GM19328 (cell line): ENCODE measurements around the gene QRICH1.
A peak's percentile ranks its signal among the peaks of the same experiment; 100 is the strongest.

Experiments
- ATAC-seq: cut with Tn5 transposase; IDR thresholded peaks from one replicate; pipeline ENCODE4 v1.9.1; 2021; ENCODE audit warnings: mild to moderate bottlenecking, moderate library complexity; ENCODE audit not compliant: unreplicated experiment

QRICH1 gene, protein sequence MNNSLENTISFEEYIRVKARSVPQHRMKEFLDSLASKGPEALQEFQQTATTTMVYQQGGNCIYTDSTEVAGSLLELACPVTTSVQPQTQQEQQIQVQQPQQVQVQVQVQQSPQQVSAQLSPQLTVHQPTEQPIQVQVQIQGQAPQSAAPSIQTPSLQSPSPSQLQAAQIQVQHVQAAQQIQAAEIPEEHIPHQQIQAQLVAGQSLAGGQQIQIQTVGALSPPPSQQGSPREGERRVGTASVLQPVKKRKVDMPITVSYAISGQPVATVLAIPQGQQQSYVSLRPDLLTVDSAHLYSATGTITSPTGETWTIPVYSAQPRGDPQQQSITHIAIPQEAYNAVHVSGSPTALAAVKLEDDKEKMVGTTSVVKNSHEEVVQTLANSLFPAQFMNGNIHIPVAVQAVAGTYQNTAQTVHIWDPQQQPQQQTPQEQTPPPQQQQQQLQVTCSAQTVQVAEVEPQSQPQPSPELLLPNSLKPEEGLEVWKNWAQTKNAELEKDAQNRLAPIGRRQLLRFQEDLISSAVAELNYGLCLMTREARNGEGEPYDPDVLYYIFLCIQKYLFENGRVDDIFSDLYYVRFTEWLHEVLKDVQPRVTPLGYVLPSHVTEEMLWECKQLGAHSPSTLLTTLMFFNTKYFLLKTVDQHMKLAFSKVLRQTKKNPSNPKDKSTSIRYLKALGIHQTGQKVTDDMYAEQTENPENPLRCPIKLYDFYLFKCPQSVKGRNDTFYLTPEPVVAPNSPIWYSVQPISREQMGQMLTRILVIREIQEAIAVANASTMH

DNA sequence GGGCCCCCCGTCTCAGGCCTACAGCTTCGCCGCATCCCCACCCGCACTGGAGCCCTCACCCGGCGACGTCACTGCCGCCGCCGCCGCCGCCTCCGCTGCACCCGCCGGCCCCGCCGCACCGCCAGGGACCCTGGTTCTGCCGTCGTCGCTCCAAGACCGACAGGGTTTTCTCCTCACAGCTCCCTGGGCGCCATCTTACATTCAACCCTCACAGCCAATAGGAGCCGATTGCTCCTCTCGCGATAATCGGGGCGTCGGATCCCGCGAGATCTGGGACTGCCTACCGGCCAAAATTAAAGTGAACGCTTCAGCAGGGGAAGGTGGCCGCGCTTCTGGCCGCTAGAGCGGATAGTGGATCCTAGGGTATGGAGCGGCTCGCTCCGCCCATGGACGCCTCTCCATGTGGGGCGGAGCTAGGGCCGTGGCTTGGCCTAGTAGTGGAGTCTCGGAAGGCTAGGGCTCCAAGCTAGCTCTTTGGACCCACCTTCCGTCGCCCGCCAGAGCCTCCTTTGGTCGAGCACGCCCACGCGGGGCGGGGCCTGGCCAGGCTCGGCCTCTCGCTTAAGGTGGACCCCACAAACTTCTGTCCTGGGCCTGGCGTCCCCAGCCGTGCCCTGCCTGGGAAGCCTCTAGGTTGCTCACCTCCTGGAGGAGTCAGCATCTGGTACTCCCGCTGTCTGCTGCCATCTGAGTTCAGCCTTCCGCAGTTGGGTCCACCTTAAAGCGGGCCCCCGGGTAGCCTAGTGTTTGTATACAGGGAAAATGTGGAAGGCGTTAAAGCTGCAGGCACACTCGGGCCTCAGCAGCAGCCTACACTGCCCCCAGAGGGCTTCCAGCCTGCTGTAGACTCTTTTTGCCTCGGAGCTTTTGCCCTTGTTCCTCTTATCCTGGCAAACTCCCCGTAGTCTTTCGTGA, at the start of gene QRICH1:
Gene QRICH1, minus strand, starts transcription at position 219 of the 915 bp plus-strand sequence. CDS start 17,054 bp downstream, outside the sequence.
- ATAC-seq: peak; percentile 73

DNA sequence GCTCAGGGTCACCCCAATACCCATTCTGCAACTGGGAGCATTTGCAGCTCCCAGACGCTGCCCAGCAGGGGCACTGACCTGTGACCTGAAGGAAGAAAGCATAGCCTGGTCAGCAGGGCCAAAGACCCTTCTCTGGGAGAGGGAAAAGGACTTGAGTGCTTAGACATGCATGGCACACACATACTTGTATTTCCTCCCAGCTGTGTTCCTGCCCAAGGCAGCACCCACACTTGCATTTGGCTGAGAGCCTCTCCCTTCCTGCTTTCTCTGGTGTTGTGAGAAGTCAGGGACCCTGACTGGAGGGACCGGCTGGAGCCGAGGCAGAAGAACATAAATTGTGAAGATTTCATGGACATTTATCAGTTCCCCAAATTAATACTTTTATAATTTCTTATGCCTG, 46.2 kb upstream of the QRICH1 start:
- ATAC-seq: no peak

DNA sequence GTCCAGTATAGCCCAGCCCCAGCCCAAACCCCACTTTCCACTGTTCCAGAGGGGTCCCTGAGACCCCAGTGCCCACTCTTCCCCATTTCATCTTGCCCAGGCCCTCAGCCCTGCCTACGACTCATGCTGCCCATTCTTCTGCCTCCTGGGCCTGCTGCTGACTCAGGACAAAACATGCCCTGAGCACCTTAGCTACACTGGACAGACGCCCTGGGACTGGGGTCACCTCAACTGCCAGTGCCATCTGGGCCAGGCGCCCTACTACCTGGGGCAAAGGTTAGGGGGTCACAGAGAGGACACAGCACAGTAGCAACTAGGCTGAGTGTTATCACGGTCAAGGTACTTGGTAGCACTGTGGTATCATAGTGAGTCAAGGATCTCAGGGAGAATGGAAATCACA, 41.6 kb upstream of the QRICH1 start:
- ATAC-seq: no peak

DNA sequence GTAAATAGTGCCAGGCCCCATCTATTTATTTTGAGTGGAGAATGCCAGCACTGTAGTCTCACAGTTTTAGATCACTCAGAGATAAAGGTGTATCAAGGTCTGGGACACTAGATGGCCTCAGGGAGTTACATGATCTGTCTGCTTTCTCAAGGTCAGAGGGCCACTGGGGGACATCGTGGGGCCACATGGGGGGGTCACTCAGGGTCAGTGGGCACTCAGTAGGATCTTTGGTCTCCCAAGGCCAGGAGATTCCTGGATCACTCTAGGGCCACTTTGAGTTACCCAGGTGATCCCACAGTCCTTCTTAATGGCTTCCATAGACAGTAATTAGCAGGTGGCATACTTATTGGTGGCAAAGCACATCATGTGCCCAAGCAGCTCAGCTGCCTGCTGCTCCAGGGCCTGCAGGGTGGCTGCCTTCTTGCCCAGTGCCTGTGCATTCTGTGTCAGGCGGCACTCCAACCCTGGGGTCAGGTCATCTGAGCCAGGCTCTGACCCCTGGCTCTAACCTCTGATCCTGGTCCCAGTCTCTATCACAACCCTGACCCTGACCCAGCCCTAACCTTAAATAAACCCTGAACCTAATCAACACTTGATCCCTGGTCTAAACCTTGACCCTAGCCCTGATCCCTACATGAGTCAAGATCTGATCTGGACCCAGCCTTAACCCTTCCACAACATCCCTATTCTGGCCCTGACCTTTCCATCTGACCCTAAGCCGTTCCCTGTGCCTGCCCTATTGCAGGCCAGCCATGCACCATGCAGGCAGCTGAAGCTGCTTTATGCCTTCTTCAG, 40.8 kb upstream of the QRICH1 start:
- no peak for ATAC-seq

DNA sequence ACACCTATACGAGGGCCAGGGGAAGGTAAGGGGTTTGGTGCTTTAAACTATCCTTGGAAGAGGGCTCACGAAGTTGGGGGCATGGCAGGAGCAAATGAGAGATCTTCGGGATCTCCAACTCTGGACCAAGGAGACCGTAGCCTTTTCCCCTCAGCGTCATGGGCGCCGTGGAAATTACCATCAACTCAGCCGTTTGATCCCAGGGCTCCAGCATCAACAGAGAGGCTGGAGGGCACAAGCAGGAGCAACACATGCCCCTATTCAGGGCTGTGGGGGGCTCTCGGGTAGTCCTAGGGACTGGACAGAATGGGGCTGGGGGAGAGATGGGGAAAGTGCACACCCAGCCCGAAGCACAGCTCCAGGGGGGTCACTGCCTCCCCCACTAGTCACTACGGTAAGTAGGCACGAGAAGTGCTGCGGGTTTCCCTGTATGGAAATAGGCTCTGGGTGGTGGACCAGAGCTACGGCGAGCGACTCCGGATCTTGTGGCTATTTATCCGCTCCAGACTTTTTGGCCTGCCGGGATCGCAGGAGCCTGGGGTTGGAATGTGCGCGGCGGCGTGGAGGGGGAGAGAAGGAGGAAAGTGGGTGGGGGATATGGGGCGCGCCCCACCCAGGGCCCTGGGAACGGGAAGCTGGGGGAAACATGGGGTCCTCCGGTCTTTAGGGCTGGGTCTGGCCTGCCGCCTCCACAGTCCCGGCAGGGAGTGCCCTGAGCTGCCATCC, 39.5 kb upstream of the QRICH1 start:
- no peak for ATAC-seq

DNA sequence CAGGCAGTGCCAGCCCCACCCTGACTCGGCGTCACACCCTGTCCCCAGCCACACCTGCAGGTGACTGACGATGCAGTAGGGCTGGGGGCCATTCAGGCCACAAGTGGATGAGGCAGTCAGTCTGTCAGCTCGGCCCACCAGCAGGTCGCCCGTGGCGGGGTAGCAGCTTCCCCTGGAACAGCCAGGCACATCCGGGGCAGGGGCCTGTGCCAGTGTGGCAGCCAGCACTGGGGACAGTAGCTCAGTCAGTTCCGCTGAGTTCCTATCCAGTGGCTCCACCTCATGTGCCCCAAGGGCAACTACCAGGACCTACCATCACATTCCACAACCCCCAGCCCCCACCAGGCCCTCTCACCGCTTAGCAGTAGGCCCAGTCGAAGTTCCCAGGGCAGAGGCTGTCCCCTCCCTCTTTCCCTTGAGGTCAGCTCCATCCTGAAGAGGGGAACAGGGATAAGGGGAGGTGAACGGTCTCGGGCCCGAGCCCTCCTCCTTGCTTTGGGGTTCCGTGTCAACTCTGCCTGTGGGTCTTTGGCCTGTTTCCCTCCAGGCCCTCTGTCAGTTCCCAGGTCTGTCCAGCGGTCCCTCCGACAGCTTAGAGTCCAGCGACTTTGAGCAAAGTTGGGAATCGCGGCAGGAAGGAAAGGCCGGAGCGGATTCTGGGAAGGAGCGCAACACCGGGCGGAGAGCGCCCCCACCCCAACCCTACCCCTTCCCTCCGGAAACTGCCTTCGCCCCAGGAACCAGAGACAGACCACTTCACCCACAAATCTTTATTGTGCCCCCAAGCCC, 38.8 kb upstream of the QRICH1 start, which contains the start of gene LAMB2:
Gene LAMB2, minus strand, starts transcription at position 614 of the 789 bp plus-strand sequence. Its CDS starts 183 bp downstream, at position 431.
- no peak for ATAC-seq

DNA sequence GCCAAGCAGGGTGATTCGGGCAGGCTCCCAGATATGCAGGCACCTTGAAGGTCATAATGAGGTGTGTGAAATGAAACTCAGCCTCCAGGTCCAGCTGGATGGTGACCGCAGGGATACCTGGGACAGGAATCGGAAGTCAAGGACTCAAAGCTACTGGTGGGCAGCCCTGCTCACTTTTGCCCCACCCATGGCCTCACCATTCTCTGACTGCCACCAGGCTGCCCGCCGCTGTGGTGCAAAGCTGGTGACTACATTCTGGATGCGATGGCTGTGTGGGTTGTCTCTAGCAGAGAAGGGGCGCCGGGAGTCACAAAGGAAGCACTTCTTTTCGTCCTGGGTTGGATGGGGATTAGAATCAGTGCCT, 38.2 kb upstream of the QRICH1 start:
- no peak for ATAC-seq

DNA sequence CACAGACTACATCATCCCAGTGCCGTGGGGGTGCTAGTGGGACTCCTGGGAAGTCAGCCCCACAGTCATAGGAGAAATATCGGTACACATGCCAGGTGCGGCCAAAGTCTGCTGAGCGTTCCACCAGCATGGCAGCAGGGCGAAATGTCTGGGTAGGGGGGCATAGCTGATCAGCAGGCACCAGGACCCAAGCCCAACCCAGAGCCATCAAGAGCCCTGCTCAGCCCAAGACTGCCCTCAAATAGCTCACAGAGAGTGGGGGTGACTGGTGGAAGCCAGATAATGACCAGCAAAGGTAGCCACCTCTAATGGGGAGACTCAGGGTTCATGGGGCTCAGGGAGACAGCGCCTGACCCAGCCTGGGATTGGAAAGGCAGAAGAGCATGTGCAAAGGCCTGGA, 37.7 kb upstream of the QRICH1 start:
- ATAC-seq: no peak

DNA sequence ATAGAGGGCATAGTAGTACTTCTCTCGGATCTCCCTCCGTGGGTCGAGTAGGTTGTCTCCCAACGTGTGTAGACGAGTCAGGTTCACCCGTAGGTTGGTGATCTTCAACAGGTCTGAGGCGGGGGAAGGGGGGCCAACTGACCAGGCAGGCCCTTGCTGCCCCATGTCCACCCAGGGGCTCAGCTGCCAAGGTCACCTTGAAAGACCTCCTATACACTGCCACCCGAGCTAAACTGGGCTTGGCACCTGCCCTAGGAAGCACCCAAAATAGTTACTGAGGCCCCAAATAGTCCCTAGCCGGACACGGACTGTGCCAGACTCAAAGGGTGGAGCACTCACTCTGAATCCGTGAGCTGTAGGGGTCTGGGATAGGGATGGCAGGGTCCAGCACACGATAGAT, 37.2 kb upstream of the QRICH1 start:
- no peak for ATAC-seq

DNA sequence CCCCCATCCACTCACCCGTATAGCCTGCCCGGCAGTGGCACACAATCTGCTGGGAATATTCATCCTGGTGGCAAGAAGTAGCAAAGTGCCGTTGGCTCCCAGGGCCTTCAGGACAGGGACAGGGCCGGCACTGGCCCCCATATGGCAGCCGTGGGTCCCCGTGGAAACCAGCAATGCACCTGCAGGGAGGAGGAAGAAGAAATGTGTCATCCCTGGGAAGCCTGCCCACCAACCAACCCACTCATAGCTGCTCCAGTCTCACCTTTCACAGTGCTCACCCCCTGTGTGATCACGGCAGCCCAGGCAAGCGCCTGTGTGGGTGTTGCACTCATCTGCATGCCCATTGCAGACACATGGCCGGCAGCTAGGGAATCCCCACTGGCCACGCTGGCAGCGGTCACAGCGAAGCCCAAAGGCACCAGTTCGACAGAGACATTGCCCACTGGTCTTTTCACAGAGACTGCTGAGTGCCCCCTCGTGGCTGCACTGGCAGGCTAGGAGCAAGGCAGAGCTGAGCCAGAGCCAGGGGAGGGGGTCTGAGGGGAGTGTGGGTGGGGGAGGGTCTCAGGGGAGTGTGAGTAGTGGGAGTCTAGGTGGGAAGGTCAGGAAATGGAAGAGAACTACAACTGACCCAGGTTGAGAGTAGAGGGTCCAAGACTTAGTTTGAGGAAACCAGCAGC, 31.3 kb upstream of the QRICH1 start:
- no peak for ATAC-seq

DNA sequence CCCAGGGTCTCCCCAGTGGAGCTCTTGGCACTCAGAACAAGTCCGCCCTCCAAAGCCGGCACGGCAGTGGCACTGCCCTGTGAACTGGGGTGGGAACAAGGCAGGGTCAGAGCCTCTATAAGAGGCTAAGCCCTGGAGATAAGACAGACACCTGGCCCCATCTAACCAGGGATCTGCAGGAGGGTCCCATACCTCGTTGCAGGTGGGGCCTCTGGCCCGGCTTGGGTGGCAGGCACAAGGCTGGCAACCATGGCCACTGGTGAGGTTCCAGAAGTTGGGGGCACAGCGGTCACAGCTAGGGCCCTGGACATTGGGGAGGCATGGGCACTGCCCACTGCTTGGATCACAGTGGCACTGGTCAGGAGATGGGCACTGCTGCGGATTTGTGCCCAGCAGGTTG, 30.3 kb upstream of the QRICH1 start:
- ATAC-seq: no peak

DNA sequence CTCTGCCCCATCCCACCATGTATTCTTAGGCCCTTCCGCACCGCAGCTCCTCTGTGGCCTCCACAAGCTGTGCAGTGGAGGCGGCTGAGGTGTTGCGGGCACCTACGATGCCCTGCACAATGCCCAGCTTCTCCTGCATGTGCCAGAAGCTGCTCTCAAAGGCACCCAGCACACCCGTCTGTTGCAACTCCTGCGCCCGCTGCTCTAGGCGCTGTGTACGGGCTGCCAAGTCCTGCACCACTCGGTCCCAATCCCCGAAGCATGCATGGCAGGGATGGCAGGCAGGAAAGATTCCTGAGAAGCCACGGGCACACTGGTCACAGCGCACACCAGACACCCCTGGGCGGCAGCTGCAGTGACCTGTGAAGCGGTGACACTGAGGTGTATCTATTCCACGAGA, 29.8 kb upstream of the QRICH1 start:
- no peak for ATAC-seq

DNA sequence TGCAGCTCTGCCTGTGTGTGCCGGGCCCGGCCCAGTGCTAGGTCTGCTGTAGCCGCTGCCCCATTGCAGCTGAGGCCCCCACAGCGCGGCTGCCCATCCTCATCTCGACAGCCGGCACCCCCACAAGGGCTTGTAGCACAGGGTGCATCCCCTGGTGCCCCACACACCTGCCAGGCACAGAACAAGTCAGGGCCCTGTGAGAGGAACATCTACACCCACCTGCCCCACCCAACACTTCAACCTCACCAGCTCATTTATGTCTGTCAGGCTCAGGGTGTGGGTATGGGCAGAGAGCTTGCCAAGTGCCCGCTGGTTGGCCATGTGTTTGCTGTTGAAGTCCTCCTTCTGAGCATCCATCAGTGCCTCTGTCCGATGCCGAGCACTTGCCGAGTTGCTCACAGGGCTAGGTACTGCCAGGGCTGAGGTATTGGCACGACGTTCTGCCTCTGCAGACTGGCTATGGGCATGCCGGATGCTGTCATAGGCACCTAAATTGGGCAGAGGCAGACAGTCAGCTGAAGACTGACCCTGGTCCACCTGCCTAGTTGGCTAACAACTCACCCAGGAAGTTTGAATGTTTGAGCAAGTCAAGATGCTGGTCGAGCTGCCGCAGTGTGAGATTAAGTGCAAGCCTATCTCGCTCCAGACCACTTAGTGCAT, 29.1 kb upstream of the QRICH1 start:
- no peak for ATAC-seq

DNA sequence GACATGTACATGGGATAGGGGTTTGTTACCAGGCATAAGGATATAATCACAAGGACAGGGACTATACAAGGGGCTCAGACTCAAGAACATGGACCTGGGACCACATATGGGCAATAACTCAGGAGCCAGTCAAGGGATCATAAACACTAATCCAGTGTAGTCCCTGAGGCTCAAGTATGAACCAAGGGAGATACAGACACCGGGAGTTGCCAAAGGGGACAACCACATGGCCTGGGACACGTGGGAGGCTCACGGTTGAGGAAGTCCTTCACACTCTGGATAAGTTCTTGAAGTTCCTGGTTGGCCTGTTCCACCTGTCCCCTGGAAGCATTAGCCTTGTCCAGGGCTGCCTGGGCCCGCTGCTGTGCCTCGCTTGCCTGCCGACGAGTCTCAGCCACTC, 28.6 kb upstream of the QRICH1 start:
- no peak for ATAC-seq

DNA sequence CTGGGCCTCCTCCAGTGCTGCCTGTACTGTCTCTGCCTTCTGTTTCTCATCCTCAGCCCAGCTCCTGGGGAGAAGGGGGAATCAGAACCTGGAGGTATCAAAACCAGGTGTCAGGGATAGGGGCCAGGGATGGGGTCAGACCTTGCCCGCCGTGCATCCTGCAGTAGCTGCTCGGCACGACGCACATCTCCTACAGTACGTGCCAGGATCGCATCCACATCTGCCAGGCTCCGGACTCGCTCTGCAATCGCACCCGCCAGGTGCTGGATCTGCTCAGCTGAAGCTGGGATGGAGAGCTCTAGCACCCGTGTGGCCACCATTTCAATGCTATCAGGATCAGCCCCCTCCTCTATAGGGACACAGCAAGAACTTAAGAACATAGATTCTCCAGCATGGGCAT, 28.2 kb upstream of the QRICH1 start:
- no peak for ATAC-seq

DNA sequence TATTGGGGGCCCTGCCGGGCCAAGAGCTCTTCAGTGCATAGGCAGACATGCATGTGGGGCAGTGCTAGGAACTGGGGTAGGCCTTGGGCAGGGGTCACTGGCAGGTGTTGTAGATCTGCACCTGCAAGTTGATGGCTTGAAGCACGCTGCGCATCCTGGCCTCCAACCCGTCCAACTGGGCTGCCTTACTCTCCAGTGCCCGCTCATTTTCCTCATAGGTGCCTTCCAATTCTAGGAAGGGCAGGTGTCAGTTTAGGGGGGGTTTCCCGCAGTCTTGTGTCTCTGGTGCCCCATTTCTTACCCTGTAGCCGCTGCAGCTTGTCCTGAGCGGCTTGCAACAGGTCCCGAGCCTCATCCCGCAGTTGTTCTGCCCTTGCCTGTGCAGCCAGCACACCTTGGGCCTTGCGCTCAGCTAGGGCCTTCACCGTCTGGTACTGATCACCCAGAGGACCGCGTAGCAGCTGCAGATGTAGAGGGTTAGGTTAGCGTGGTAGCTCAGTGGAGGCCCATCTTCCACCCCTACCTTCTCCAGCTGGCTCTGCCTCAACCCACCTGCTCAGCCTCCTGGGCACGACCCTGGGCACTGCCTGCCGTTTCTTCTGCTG, 27.4 kb upstream of the QRICH1 start:
- ATAC-seq: peak; percentile 6

DNA sequence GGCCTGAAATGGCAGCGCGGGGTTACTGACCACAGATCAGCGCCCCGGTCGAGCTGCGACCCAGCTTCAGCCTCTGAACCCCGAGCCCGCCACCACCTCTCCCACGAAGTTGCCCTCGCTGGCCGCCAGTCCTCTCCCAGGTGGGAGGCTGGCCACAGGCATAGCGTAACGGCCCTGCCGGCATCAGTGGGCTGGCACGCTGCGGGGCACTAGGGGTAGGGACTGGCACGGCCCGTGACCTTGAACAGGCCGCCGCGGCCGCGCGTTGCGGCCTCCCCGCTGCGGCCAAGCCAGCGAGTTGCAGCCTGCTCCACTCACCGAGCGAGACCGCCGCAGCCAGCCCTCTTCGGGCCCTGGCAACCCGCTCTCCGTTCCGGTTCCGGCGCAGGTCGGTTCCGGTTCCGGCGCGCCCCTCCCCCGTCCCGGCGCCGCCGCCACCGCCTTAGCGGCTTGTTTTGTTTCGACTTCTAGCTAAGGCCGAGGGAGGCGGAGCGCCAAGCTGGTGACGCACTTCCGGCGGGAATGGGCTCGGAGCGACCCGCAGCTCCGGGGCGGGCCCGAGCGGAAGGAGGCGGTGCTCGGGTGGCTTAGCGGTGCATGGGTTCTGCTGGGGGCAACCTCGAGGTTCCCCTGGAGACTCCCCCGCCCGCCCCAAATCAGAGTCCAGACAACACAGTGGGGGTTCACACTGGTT, 26.7 kb upstream of the QRICH1 start, which contains the start of gene USP19:
Gene USP19, minus strand, starts transcription at position 386 of the 694 bp plus-strand sequence. CDS start 1,678 bp downstream, outside the sequence.
- ATAC-seq: peak; percentile 77
